NOMO-1 treated with dmso at 0.1 percent for 144 hours (cell line): ENCODE results near the gene TSPYL4.

Experiments
- DNase-seq: peaks from one replicate; lab custom pipeline; 2025; ENCODE audit not compliant: unreplicated experiment; lab: John Stamatoyannopoulos, UW

The TSPYL4 gene

DNA sequence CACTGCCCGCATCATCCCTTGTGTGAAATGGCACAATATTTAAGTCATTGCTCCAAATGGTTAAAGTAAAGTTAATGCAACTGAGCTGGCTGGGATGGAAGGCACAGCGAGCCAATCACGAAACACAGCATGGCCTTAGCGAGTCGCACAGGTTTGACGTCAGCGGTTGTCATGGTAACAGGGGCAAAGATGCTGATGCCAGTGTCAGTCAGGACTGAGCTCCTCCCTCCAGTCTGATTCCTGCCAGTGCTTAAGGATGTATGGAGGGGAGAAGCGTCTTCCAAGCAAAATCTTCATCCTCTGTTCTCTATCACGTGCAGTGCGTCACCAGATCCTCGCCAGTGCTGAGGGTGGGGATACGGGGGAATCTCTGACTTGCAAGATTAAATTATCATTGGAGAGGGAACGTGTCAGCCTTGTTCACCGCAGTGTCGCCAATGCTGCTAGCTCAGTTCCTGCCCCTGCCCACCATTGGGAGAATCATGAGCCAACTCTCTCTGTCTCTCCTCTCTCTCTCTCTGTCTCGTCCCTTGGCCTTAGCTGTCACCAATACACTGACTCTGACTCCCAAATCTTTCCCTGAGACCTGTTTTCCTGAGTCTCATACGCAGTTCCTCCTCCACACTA is 24.5 kb downstream of the TSPYL4 start:
- no peak for DNase-seq

GRCh38 chr6:116223355-116223754 is 30.5 kb downstream of the TSPYL4 start:
- no peak for DNase-seq

DNA sequence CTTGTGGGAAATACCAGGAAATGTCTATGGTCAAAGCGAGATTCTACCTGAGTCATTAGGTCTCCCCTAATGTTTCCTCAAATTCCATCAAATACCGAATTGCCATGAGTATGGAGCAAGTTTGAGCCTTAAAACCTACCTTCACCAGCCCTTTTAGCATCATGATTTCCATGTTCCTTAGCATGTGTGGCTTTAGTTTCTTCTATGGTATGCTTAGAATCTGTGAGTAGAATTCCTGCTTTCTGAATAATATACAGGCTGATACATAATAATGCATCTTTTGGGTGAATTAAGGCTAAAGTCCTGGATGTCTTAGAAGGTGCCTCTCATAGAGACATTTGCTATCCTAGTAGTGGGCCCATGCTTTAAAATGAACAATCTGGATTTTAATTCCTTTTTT is 32.0 kb downstream of the TSPYL4 start:
- DNase-seq: no peak

DNA sequence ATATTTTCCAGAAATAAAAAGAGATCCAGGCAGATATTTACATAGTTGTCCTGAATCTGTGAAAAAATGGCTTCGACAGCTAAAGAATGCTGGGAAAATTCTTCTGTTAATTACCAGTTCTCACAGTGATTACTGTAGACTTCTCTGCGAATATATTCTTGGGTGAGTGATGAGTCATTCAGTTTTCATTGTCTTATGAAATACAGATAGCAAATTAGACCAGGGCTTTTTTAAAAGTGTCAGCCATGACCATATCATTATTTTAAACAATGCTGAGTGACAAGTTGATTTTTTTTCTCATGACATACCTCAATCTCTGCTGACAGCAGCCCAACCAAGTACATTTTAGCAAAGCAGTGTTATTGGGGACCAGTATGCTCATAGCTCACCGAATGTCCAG is 32.8 kb downstream of the TSPYL4 start:
- no peak for DNase-seq

GRCh38 chr6:116218866-116219265 is 35.0 kb downstream of the TSPYL4 start:
- no peak for DNase-seq

DNA sequence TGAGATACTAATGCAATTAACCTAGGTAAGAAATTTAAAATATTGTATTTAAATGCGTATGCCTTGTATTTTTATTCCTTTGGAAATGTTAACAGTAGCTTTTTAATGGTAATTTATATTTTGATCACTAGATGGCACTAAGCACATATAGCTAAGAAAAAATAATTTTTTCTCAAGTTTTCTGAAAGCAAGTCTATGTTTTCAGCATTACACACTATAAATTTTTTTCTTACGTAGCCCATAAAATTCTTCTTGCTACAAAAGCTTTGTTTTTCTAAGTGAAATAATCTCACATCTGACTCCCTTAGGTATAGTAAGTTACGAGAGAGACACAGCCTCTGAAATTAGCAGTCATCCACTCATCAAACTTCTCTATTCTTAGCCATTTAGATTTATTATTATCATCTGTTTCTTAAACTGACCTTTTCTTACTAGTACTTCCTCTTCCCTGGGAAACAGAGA is 35.7 kb downstream of the TSPYL4 start:
- DNase-seq: no peak

GRCh38 chr6:116217069-116217468 is 36.8 kb downstream of the TSPYL4 start:
- peak; percentile 10 for DNase-seq

DNA sequence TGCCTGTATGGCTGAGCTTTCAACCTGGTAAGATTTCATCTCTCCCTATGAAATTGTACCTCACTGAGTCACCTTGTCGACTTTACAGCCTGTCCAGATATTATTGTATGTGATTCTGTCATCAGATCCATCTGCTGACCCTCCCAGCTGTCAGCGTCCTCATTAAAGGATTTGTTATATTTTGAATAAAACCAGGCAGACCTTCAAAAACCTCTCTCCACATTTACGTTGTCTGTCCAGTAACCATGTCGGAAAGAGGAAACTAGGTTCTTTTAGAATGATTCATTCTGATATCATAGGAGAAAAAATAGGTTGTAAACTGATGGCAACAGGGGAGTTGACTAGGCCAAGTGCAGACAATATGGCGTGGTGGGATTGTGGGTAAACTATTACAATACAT is 38.5 kb downstream of the TSPYL4 start:
- no peak for DNase-seq

- no peak for DNase-seq
Measured at GRCh38 chr6:116214681-116215080, 39.2 kb downstream of the TSPYL4 start.

DNA sequence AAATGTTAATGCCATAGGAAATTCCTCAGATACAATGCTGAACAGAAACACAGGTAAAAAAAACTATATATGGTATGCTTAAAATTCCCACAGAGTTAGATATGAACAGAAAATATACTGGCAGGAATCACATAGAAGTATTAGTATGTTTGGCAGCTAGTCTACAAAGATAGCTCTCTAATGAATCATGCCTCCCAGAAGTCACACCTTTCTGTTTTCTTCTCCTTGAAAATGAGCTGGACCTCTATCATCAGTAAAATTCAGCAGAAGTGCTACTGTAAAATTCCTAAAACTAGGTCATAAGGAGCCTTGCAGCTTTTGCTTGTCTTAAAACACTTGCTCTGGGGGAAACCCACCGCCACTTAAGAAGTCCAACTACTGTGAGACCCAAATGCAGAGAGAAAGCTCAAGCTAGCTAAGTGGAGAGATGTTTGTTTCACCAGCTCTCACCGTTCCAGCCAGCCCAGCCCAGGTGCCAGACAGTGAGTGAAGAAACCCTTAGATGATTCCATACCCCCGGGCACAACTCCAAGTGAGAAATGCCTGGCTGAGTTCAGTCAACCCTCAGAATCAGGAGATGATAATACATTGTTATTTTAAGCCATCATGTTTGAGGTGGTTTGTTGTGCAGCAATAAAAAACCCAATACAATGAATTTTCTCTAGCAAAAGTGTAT is 43.0 kb downstream of the TSPYL4 start:
- no peak for DNase-seq

DNA sequence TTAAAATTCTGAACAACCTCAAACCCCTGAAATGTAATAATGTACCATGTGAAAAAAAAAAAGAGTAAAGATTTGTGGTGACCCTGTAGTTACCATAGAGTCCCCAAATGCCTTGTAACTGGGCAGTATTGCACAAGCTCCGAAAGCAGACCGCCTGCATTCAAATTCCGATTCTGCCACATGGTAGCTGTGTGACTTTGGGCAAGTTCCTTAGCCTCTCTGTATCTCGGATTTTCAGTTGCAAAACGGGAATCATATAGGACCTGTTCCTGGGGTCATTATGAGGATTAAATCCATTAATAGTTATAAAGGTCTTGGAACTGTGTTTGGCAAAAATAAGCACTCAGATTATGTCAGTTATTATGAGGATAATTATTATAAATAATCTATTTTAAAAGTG is 43.6 kb downstream of the TSPYL4 start:
- no peak for DNase-seq

DNA sequence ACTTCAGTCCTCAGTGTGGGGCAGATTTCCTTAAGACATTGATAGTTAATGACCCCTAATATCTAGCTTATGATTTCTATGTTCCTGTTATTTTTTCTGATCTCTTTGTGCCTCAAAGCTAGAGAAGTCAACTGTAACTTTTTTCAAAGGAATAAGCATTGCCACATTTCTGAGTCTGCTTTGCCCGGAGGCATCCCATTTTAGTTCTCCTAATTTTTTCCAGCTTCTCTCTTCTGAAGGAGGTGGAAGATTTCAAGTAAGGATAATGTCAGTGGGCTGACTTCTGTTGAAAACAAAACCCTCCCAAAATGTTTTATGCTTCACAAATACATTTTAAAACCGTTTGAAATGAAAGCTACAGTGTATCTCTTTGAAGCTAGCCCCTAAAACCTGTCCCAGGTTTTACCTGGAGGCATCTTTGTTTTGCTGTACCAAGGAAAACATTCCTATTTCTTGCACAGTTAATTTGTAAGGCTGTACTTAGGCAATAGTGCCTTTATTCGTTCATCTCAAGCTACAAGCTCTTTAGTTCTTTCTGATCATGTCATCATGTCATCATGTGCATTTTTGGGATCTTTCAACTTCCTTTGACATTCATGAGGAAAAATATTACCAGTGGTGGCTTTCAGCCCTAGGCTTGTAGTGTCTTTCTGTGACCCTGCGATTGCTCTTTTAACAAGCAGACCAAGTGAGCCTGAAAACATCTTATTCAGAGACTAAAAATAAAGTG is 45.7 kb downstream of the TSPYL4 start:
- no peak for DNase-seq

DNA sequence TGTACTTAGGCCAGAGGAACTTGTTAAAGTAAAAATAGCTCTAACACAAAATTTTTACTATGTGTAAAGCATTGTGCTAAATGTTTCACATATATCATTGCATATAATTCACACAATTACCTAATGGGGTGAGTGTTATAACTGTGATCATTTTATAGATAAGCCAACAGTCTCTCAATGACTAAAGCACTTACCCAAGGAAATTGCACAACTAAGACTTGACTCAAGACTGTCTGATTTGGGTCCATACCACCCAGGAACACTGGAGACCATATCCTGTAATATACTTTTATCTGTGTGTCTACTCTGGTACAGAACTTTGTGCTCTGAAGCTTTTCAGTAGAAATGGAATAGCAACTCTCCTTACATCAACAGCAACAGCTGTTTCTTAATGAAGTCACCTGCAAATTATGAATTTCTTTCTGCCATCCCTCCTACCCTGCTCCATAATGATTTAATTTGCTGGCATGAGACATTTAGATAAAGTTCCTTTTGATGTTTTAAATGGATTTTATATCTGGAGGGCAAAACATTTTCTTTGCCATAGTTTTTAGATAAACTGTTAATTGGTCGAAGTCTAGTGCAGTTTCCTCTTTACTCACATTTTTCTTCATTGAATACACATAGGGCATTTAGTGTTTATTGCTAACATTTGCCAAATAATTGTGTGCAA is 47.5 kb downstream of the TSPYL4 start:
- DNase-seq: peak; percentile 14

GRCh38 chr6:116205281-116205680 is 48.6 kb downstream of the TSPYL4 start:
- DNase-seq: no peak

GRCh38 chr6:116201538-116201937 is 52.3 kb downstream of the TSPYL4 start:
- no peak for DNase-seq

- no peak for DNase-seq
Measured at GRCh38 chr6:116200619-116201249, 53.1 kb downstream of the TSPYL4 start.
